ENCODE measurements around the gene PCNT. TPM values are rescaled to one million over a fixed set of nuclear protein-coding genes. Genes with fewer than 3 reads are reported as not detected.

PCNT gene
- total and polyA plus RNA-seq, 10 of the 15 experiments (the other 5 are each of a cell fraction or from before 2014, with no cell fraction given): 2.9 to 39.6 (median 20.5) TPM

DNA sequence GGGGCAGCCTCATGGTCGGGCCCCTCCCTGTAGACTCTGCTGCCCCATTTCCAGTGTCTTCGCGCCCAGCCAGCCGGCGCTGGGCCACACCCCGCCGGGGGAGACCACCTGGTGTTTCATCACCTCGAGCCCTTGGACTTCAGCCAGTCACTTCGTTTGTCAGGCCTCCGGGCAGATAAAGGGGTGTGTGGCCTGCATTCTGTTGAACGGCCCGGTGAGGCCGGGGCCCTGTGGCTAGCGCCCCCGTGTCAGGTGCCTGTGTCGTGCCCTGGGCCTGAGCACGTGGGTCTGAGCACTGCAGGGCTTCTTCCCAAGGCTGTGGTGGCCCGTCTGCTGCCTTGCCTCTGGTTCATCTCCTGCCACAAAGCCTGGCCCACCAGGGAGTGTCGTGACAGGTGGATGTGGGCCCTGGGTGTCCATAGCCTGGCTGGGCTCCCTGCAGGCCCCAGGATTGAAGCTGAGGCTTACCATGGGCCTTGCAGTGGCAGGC, 69.5 kb downstream of the PCNT start:
- Histone ChIP-seq H3K4me3 (no peak overlapping the region), H3K9me3 (replicated peaks; ENCODE audit: control insufficient read depth, insufficient read depth, low read length) (no peaks in the 10 kb centered on the region), H3K4me2 (ENCODE audit: control insufficient read depth, insufficient read depth) (no peak overlapping the region), H3K4me1 (ENCODE audit: control insufficient read depth, insufficient read depth, low read length) (no peaks in the 10 kb centered on the region), H3K79me2 (ENCODE audit: control insufficient read depth, insufficient read depth, low read length) (no peaks in the 10 kb centered on the region), H3K27ac (ENCODE audit: control insufficient read depth, insufficient read depth) (no peak overlapping the region), H2AFZ (ENCODE audit: control insufficient read depth, low read depth, low read length) (no peak overlapping the region), H3K9ac (ENCODE audit: control insufficient read depth, insufficient read depth, low read length) (no peak overlapping the region), H3K36me3 (ENCODE audit: control insufficient read depth in 2 of 2, insufficient read depth in 2 of 2, low read length in 1 of 2) (peaks cover 5 to 36% of the 10 kb centered on the region in 2 experiments; a peak in 3 of 4 replicates), H3K27me3 (replicated peaks in 1 of 2; ENCODE audit: control insufficient read depth in 2 of 2, insufficient read depth in 2 of 2, low read length in 1 of 2) (no peaks in the 10 kb centered on the region), H4K20me1 (ENCODE audit: control insufficient read depth, insufficient read depth) (no peaks in the 10 kb centered on the region)
- ChIA-PET RAD21 (ENCODE audit: unreplicated experiment) (no interaction called here), POLR2A (no interaction called here), CTCF (no interaction called here), SMC1A (ENCODE audit: uncharacterized antibody, unreplicated experiment) (no interaction called here)
- DNase-seq (ENCODE audit: low read depth, low spot score): no peak
- in situ Hi-C loops (cut with MboI): no loop called here
- TF ChIP-seq SP1 (IDR thresholded peaks at IDR 0.05; ENCODE audit: low read depth, low read length) (no peak), PAX8 (IDR thresholded peaks at IDR 0.05) (no peak), STAT1 (conservative IDR thresholded peaks at IDR 0.05) (no peak), RAD51 (IDR thresholded peaks at IDR 0.05) (no peak)
- TF ChIP-seq, protein P1, sequence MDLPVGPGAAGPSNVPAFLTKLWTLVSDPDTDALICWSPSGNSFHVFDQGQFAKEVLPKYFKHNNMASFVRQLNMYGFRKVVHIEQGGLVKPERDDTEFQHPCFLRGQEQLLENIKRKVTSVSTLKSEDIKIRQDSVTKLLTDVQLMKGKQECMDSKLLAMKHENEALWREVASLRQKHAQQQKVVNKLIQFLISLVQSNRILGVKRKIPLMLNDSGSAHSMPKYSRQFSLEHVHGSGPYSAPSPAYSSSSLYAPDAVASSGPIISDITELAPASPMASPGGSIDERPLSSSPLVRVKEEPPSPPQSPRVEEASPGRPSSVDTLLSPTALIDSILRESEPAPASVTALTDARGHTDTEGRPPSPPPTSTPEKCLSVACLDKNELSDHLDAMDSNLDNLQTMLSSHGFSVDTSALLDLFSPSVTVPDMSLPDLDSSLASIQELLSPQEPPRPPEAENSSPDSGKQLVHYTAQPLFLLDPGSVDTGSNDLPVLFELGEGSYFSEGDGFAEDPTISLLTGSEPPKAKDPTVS (IDR thresholded peaks at IDR 0.05; ENCODE audit: low read depth, low read length): no peak
- no peak for FAIRE-seq
- intact Hi-C loops (cut with micrococcal nuclease; ENCODE audit: unreplicated experiment): no loop called here
- 96% methylated on average over 18 of the region's 19 CpGs for WGBS (ENCODE audit: insufficient coverage, insufficient replicate concordance, low lambda C conversion rate, missing lambda C conversion rate)
- no peak for ATAC-seq
- no TSS peak for BruUV-seq (replicated peaks)

DNA sequence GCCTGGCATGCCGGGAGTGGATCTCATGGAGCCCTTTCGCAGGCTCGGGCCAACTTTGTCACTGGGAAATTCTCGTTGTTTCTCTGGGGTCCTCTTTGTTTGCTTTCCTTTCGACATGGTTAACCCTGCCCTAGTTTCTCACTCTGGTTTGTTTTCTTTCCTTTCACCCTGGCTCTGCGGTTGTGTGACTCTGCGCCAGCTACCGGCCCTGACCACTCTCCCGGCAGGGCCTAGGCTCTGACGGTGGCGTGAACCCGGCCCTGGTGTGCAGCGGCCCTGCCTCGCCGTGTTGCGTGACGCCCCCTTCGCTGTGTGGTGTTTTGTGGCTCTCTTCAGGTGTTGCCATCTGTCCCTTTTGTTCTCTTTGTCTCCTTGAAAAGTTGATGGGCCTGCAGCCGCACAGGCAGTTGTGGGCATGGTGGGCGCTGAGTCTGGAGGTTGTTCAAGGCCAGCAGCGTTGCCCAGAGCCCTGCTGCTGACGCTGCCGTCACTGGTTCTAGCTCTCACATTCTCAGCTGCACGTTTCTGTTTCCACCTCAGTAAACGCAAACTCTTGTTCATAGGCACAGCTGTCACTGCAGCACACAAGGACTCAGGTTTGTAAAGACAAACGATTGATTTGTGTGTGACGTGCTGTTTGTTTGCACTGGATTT, 70.1 kb downstream of the PCNT start:
- H3K9ac ChIP-seq (ENCODE audit: control insufficient read depth, insufficient read depth, low read length): no peak overlapping the region
- no peak for FAIRE-seq
- POLR2A ChIA-PET: no interaction called here
- TF ChIP-seq NBN (IDR thresholded peaks at IDR 0.05): no peak
- TF ChIP-seq, protein P2, sequence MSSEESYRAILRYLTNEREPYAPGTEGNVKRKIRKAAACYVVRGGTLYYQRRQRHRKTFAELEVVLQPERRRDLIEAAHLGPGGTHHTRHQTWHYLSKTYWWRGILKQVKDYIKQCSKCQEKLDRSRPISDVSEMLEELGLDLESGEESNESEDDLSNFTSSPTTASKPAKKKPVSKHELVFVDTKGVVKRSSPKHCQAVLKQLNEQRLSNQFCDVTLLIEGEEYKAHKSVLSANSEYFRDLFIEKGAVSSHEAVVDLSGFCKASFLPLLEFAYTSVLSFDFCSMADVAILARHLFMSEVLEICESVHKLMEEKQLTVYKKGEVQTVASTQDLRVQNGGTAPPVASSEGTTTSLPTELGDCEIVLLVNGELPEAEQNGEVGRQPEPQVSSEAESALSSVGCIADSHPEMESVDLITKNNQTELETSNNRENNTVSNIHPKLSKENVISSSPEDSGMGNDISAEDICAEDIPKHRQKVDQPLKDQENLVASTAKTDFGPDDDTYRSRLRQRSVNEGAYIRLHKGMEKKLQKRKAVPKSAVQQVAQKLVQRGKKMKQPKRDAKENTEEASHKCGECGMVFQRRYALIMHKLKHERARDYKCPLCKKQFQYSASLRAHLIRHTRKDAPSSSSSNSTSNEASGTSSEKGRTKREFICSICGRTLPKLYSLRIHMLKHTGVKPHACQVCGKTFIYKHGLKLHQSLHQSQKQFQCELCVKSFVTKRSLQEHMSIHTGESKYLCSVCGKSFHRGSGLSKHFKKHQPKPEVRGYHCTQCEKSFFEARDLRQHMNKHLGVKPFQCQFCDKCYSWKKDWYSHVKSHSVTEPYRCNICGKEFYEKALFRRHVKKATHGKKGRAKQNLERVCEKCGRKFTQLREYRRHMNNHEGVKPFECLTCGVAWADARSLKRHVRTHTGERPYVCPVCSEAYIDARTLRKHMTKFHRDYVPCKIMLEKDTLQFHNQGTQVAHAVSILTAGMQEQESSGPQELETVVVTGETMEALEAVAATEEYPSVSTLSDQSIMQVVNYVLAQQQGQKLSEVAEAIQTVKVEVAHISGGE (CRISPR knock-in tag; IDR thresholded peaks at IDR 0.05): no peak
- no peak for TF ChIP-seq HDAC2 (IDR thresholded peaks at IDR 0.05)
- no peak for TF ChIP-seq MXI1 (IDR thresholded peaks at IDR 0.05; ENCODE audit: low read depth, low read length)
- TF ChIP-seq, protein P3, sequence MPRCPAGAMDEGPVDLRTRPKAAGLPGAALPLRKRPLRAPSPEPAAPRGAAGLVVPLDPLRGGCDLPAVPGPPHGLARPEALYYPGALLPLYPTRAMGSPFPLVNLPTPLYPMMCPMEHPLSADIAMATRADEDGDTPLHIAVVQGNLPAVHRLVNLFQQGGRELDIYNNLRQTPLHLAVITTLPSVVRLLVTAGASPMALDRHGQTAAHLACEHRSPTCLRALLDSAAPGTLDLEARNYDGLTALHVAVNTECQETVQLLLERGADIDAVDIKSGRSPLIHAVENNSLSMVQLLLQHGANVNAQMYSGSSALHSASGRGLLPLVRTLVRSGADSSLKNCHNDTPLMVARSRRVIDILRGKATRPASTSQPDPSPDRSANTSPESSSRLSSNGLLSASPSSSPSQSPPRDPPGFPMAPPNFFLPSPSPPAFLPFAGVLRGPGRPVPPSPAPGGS (IDR thresholded peaks at IDR 0.05; ENCODE audit: borderline replicate concordance, insufficient read depth, low read depth, low read length, poor library complexity, severe bottlenecking): no peak
- no peak for TF ChIP-seq RBBP5 (conservative IDR thresholded peaks at IDR 0.05)
- no peak for TF ChIP-seq LARP7 (IDR thresholded peaks at IDR 0.05)

More for the DNA sequence above, 70.1 kb downstream of the PCNT start:
- Histone ChIP-seq H3K4me3 (no peak overlapping the region), H4K20me1 (ENCODE audit: control insufficient read depth, insufficient read depth) (no peaks in the 10 kb centered on the region), H3K9me3 (replicated peaks; ENCODE audit: control insufficient read depth, insufficient read depth, low read length) (no peaks in the 10 kb centered on the region), H2AFZ (ENCODE audit: control insufficient read depth, low read depth, low read length) (no peak overlapping the region), H3K4me1 (ENCODE audit: control insufficient read depth, insufficient read depth, low read length) (no peaks in the 10 kb centered on the region), H3K36me3 (ENCODE audit: control insufficient read depth in 2 of 2, insufficient read depth in 2 of 2, low read length in 1 of 2) (peaks cover 7 to 31% of the 10 kb centered on the region in 2 experiments; a peak in 3 of 4 replicates), H3K79me2 (ENCODE audit: control insufficient read depth, insufficient read depth, low read length) (no peaks in the 10 kb centered on the region), H3K27me3 (replicated peaks in 1 of 2; ENCODE audit: control insufficient read depth in 2 of 2, insufficient read depth in 2 of 2, low read length in 1 of 2) (no peaks in the 10 kb centered on the region), H3K4me2 (ENCODE audit: control insufficient read depth, insufficient read depth) (no peak overlapping the region), H3K27ac (ENCODE audit: control insufficient read depth, insufficient read depth) (no peak overlapping the region)
- no TSS peak for BruUV-seq (replicated peaks)
- no peak for DNase-seq (ENCODE audit: low read depth, low spot score)
- CTCF ChIA-PET: no interaction called here
- SMC1A ChIA-PET (ENCODE audit: uncharacterized antibody, unreplicated experiment): no interaction called here
- 96% methylated on average over 27 of the region's 27 CpGs for WGBS (ENCODE audit: insufficient coverage, insufficient replicate concordance, low lambda C conversion rate, missing lambda C conversion rate)
- RAD21 ChIA-PET (ENCODE audit: unreplicated experiment): no interaction called here
- intact Hi-C loops (cut with micrococcal nuclease; ENCODE audit: unreplicated experiment): no loop called here
- no peak for ATAC-seq
- in situ Hi-C loops (cut with MboI): no loop called here
